ENCODE results near the gene DSCAM. TPM values are rescaled to one million over a fixed set of nuclear protein-coding genes. Genes with fewer than 3 reads are reported as not detected.

Gene DSCAM
- total RNA-seq, 1 donor, result not detected

- Histone ChIP-seq H3K9me3 (ENCODE audit: low read depth, low read length) (peaks cover 14% of the 10 kb centered on the region), H3K36me3 (ENCODE audit: insufficient read depth, low read length) (no peaks in the 10 kb centered on the region), H2AFZ (ENCODE audit: low read length) (no peak overlapping the region), H3K27ac (ENCODE audit: low read depth, low read length) (no peak overlapping the region), H3K4me1 (ENCODE audit: insufficient read depth, low read length) (no peaks in the 10 kb centered on the region), H3K4me2 (ENCODE audit: insufficient read depth, low read length) (no peak overlapping the region), H3K79me2 (ENCODE audit: insufficient read depth, low read length) (no peaks in the 10 kb centered on the region), H4K20me1 (ENCODE audit: insufficient read depth, low read length) (no peaks in the 10 kb centered on the region), H3K27me3 (ENCODE audit: insufficient read depth, low read length) (no peaks in the 10 kb centered on the region), H3K4me3 (ENCODE audit: insufficient read depth, low read length) (no peak overlapping the region)
- no peak for TF ChIP-seq CTCF (IDR thresholded peaks at IDR 0.05; ENCODE audit: extremely low read depth, low read depth, low read length)
- DNase-seq (ENCODE audit: insufficient read length, low spot score, missing footprints), result no peak
Measured at GRCh38 chr21:40858517-40858916, 11.6 kb upstream of the DSCAM start.

- Histone ChIP-seq H3K36me3 (ENCODE audit: insufficient read depth, low read length) (no peaks in the 10 kb centered on the region), H3K79me2 (ENCODE audit: insufficient read depth, low read length) (no peaks in the 10 kb centered on the region), H3K9me3 (ENCODE audit: low read depth, low read length) (peaks cover 5% of the 10 kb centered on the region), H4K20me1 (ENCODE audit: insufficient read depth, low read length) (no peaks in the 10 kb centered on the region), H3K27me3 (ENCODE audit: insufficient read depth, low read length) (no peaks in the 10 kb centered on the region), H3K4me3 (ENCODE audit: insufficient read depth, low read length) (no peak overlapping the region), H3K4me2 (ENCODE audit: insufficient read depth, low read length) (no peak overlapping the region), H3K27ac (ENCODE audit: low read depth, low read length) (no peak overlapping the region), H2AFZ (ENCODE audit: low read length) (no peak overlapping the region), H3K4me1 (ENCODE audit: insufficient read depth, low read length) (no peaks in the 10 kb centered on the region)
- TF ChIP-seq CTCF (IDR thresholded peaks at IDR 0.05; ENCODE audit: extremely low read depth, low read depth, low read length), result no peak
- DNase-seq (ENCODE audit: insufficient read length, low spot score, missing footprints), result no peak
Measured at GRCh38 chr21:40853956-40854688, 7.2 kb upstream of the DSCAM start.

DNA sequence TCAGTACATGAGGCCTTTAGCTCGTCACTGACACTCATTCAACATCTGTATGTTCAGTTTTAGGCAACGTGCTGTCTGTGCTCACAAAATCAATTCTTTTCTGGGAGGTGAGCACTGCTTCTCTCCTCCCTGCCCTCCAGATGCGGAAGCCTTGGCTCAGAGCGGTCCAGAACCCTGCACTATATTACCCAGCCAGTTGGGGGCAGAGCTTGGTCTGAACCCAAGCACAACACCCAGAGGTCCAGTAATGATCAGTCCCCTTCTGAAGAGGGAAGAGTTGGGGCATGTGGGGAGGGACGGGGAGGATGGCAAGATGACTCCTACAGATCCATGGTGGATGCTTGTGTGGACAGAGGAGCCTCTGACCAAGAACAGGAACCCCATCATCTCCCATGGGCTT lies 5.6 kb upstream of the DSCAM start:
- Histone ChIP-seq H3K4me1 (ENCODE audit: insufficient read depth, low read length) (no peaks in the 10 kb centered on the region), H4K20me1 (ENCODE audit: insufficient read depth, low read length) (no peaks in the 10 kb centered on the region), H3K4me3 (ENCODE audit: insufficient read depth, low read length) (no peak overlapping the region), H3K9me3 (ENCODE audit: low read depth, low read length) (peaks cover 4% of the 10 kb centered on the region), H3K27me3 (ENCODE audit: insufficient read depth, low read length) (no peaks in the 10 kb centered on the region), H2AFZ (ENCODE audit: low read length) (no peak overlapping the region), H3K36me3 (ENCODE audit: insufficient read depth, low read length) (no peaks in the 10 kb centered on the region), H3K27ac (ENCODE audit: low read depth, low read length) (no peak overlapping the region), H3K4me2 (ENCODE audit: insufficient read depth, low read length) (no peak overlapping the region), H3K79me2 (ENCODE audit: insufficient read depth, low read length) (no peaks in the 10 kb centered on the region)
- TF ChIP-seq CTCF (IDR thresholded peaks at IDR 0.05; ENCODE audit: extremely low read depth, low read depth, low read length), result no peak
- no peak for DNase-seq (ENCODE audit: insufficient read length, low spot score, missing footprints)

- H2AFZ ChIP-seq (ENCODE audit: low read length), result no peak overlapping the region
- H3K27ac ChIP-seq (ENCODE audit: low read depth, low read length), result no peak overlapping the region
- no peak for DNase-seq (ENCODE audit: insufficient read length, low spot score, missing footprints)
- no peak for TF ChIP-seq CTCF (IDR thresholded peaks at IDR 0.05; ENCODE audit: extremely low read depth, low read depth, low read length)
- no peaks in the 10 kb centered on the region for H3K36me3 ChIP-seq (ENCODE audit: insufficient read depth, low read length)
- no peaks in the 10 kb centered on the region for H4K20me1 ChIP-seq (ENCODE audit: insufficient read depth, low read length)
- no peaks in the 10 kb centered on the region for H3K79me2 ChIP-seq (ENCODE audit: insufficient read depth, low read length)
- no peak overlapping the region for H3K4me3 ChIP-seq (ENCODE audit: insufficient read depth, low read length)
- H3K4me1 ChIP-seq (ENCODE audit: insufficient read depth, low read length), result no peaks in the 10 kb centered on the region
- no peaks in the 10 kb centered on the region for H3K27me3 ChIP-seq (ENCODE audit: insufficient read depth, low read length)
- no peak overlapping the region for H3K4me2 ChIP-seq (ENCODE audit: insufficient read depth, low read length)
- peaks cover 4% of the 10 kb centered on the region for H3K9me3 ChIP-seq (ENCODE audit: low read depth, low read length)
Measured at GRCh38 chr21:40851749-40852148, 4.8 kb upstream of the DSCAM start.

All from osteoblast (primary cell).